Measurements from ENCODE around the gene SLCO3A1. TPM values are rescaled to one million over a fixed set of nuclear protein-coding genes. Genes with fewer than 3 reads are reported as not detected.

Gene SLCO3A1
- total RNA-seq, 1 experiment from 2014 or later = 5.1 TPM

DNA sequence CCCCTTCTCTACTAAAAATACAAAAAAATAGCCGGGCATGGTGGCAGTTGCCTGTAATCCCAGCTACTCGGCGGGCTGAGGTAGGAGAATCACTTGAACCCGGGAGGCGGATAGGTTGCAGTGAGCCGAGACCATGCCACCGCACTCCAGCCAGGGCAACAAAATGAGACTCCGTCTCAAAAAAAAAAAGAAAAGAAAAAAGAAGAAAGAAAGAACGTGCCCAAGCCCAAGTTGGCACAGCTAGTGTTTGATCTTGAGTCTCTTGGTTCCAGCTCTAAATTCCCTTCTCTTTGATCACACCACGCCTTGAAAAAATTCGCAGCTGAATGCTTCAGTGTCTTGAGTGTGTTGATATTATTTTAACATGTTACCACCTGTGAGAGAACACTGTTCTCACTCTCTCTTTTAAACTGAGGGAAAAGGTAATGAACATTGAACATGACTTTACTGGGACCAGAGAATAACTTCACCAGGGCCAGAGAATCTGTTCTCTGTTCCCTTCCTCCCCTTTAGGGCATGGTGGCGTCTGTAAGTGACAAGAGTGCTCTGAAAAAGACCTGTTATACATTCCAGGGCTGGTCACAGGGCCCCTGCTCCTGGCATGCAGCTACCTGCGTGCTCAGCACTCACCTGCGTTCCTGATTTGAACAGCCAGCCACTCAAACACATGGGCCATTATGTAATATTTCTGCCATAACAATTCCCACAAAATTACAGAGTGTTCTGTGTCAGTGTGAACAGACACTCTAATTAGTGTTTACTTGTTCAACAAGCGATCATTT lies 19.0 kb downstream of the SLCO3A1 start:
- H2AFZ ChIP-seq (ENCODE audit: low read depth, low read length, poor library complexity, severe bottlenecking) = no peak overlapping the region
- no peak overlapping the region for H3K4me2 ChIP-seq (ENCODE audit: low read length)
- POLR2A ChIA-PET = no interaction called here

More for the DNA sequence above, 19.0 kb downstream of the SLCO3A1 start:
- H3K4me1 ChIP-seq (ENCODE audit: control insufficient read depth in 1 of 2, insufficient read depth in 2 of 2, low read length in 2 of 2) = peaks cover 6 to 12% of the 10 kb centered on the region in 2 experiments; a peak in 3 of 4 replicates
- no peaks in the 10 kb centered on the region for H3K79me2 ChIP-seq (ENCODE audit: insufficient read depth, low read length)
- no peaks in the 10 kb centered on the region for H3K27me3 ChIP-seq (ENCODE audit: insufficient read depth, low read length)
- DNase-seq (ENCODE audit: low read depth, low spot score) (no peak), ATAC-seq (no peak)
- BruUV-seq (replicated peaks) = no TSS peak
- no peak for TF ChIP-seq EZH2phosphoT487 (IDR thresholded peaks at IDR 0.05; ENCODE audit: borderline replicate concordance)
- TF ChIP-seq REST (IDR thresholded peaks at IDR 0.05; ENCODE audit: low read depth) = no peak
- no peak for TF ChIP-seq RAD21 (IDR thresholded peaks at IDR 0.05; ENCODE audit: low read depth)
- TF ChIP-seq TCF7L2 (IDR thresholded peaks at IDR 0.05; ENCODE audit: borderline replicate concordance, extremely low read depth, insufficient read depth, insufficient read length) = no peak
- no peak for TF ChIP-seq MAX (IDR thresholded peaks at IDR 0.05)
- TF ChIP-seq FOSL1 (IDR thresholded peaks at IDR 0.05; ENCODE audit: low read depth) = no peak
- no peak overlapping the region for H3K4me3 ChIP-seq (replicated peaks in 1 of 2; ENCODE audit: low read depth in 1 of 2, low read length in 2 of 2)
- H3K9ac ChIP-seq (ENCODE audit: low read length) = no peak overlapping the region
- RAD21 ChIA-PET (ENCODE audit: low non-redundant PET in 1 of 2, low total read pairs in 2 of 2, uncharacterized antibody in 2 of 2, unreplicated experiment in 2 of 2) = no interaction called here
- H3K9me3 ChIP-seq (ENCODE audit: control insufficient read depth in 1 of 2, insufficient read depth in 1 of 2, low read depth in 1 of 2, low read length in 2 of 2) = no peaks in the 10 kb centered on the region
- H3K9me2 ChIP-seq (ENCODE audit: insufficient read depth) = no peaks in the 10 kb centered on the region
- intact Hi-C loops (cut with micrococcal nuclease) = no loop called here
- CTCF ChIA-PET = no interaction called here
- no peak overlapping the region for H3K27ac ChIP-seq (ENCODE audit: low read depth, low read length)
- H4K20me1 ChIP-seq (ENCODE audit: insufficient read depth) = no peaks in the 10 kb centered on the region
- no peaks in the 10 kb centered on the region for H3K36me3 ChIP-seq (ENCODE audit: control insufficient read depth in 1 of 2, insufficient read depth in 2 of 2, low read length in 2 of 2)

All from HCT116 (cell line).